GM12891 (cell line): Measurements from ENCODE around the gene P2RY4.
"Not testable (repeated sequence)": the region's sequence is repeated elsewhere in the genome, so short reads cannot be mapped to it uniquely, and the experiment has no call there.

Source experiments
- DNase-seq: peaks from one replicate; pipeline ENCODE4 v3.0.0; 2011; ENCODE audit warnings: low spot score; ENCODE audit not compliant: insufficient read length
- FAIRE-seq: peaks from 2 replicates; lab custom pipeline; 2011; peaks lifted over from hg19 to GRCh38; lab: Jason Lieb, UNC
- PAX5 ChIP-seq: IDR thresholded peaks from 2 replicates; pipeline ENCODE4 v1.6.1; 2011; ENCODE audit warnings: low read length, moderate library complexity, mild to moderate bottlenecking; ENCODE audit not compliant: insufficient read depth, severe bottlenecking
- POLR2A ChIP-seq: IDR thresholded peaks from 2 replicates; pipeline ENCODE4 v1.6.1; 2011; ENCODE audit warnings: low read depth, low read length, control low read depth
- POLR2AphosphoS5 ChIP-seq: IDR thresholded peaks from 2 replicates; pipeline ENCODE4 v1.6.1; 2011; ENCODE audit warnings: low read depth, low read length, control low read depth
- POU2F2 ChIP-seq: IDR thresholded peaks from 2 replicates; pipeline ENCODE4 v1.6.1; 2011; ENCODE audit warnings: low read depth, mild to moderate bottlenecking, control low read depth, low read length, moderate library complexity
- SPI1 ChIP-seq: IDR thresholded peaks from 2 replicates; pipeline ENCODE4 v1.6.1; 2011; ENCODE audit warnings: low read depth, low read length, control low read depth
- TAF1 ChIP-seq: IDR thresholded peaks from 2 replicates; pipeline ENCODE4 v1.6.1; 2011; ENCODE audit warnings: low read depth, low read length, control low read depth

Gene P2RY4

DNA sequence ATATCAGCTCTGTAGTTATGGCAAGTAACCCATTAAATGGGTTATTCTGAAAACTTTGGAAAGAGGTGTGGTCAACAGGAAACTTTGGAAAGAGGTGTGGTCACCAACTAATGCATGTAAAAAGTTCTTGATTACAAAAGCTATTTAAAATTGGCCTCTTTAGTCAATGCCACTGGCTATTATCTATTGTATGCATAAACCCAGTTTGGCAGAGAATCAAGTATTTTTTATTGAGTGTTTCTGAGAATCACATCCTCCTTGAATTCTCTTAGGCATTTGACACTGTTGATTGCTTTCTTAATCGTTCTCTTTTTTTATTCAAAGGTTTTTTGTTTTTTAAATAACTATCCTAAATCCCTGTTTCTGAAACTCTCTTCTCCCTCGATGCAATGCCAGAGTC is 7.5 kb downstream of the P2RY4 start:
- no peak for FAIRE-seq
- TF ChIP-seq TAF1 = no peak
- no peak for TF ChIP-seq POU2F2
- no peak for TF ChIP-seq POLR2A
- TF ChIP-seq POLR2AphosphoS5 = no peak
- no peak for TF ChIP-seq SPI1
- TF ChIP-seq PAX5 = no peak
- DNase-seq = no peak

DNA sequence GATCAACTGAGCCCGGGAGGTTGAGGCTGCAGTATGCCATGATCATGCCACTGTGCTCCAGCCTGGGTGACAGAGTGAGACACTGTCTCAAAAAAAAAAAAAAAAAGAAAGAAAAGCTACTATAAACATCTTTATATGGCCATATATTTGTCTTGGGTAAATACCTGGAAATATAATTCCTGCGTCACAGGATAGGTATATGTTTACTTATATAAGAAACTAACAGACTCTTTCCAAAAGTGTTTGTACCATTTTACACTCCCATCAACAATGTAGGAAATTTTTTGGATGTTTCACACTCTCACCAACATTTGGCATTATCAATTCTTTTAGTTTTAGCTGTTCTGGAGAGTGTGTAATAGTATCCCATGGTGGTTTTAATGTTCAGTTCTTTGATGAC is 12.8 kb downstream of the P2RY4 start:
- no peak for TF ChIP-seq POU2F2
- TF ChIP-seq POLR2AphosphoS5 = no peak
- no peak for TF ChIP-seq TAF1
- no peak for TF ChIP-seq POLR2A
- no peak for TF ChIP-seq PAX5
- no peak for TF ChIP-seq SPI1
- FAIRE-seq = no peak
- no peak for DNase-seq

DNA sequence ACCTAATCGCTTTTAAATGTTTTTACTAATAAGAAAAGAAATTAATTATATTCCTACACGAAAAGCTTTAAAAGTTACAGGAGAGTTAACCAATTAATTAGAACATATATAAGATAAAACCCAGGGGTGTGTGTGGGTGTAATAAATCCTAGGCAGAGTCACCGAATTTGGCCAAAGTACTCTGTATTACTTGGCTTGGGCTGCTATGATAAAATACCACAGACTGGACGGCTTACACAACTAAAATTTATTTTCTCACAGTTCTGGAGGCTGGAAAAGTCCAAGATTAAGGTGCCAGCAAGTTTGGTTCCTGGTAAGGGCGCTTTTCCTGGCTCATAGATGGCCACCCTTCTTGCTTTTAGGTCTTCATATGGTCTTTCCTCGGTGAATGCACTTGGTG is 15.1 kb downstream of the P2RY4 start:
- no peak for FAIRE-seq
- DNase-seq = no peak
- TF ChIP-seq TAF1 (no peak), PAX5 (no peak), POU2F2 (no peak), POLR2A (no peak), SPI1 (no peak), POLR2AphosphoS5 (no peak)

DNA sequence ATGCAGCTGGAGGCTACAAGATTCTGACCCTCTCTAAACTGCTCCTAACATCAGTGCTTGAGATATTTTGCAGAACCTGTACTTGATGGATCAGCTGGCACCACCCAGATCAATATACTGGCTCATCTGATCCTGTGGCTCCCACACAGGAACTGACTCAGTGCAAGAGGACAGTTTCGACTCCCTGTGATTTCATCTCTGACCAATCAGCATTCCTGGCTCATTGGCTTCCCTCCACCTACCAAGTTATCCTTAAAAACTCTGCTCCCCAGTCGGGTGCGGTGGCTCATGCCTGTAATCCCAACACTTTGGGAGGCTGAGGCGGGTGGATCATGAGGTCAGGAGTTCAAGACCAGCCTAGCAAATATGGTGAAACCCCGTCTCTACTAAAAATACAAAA is 16.4 kb downstream of the P2RY4 start:
- not testable (repeated sequence) for FAIRE-seq, DNase-seq

DNA sequence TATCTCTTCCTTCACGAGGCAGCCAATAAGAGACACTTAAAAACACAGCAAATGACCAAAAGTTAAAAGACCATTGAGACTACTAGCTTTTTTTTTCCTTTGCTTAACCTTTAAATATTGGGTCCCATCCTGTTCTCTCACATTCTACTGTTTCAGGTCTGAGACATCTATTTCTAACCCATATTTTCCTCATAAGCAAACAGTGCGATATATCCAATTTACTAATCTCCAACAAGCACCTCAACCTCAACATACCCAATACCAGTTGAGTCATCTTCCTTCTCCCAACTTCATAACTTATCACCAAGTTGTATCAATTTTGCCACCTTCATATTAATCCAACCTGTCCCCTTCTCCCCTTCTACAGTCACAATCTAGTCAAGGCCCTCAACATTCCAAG is 18.5 kb downstream of the P2RY4 start:
- DNase-seq (no peak), FAIRE-seq (no peak)
- TF ChIP-seq POLR2A (no peak), POLR2AphosphoS5 (no peak), SPI1 (no peak), POU2F2 (no peak), TAF1 (no peak), PAX5 (no peak)

DNA sequence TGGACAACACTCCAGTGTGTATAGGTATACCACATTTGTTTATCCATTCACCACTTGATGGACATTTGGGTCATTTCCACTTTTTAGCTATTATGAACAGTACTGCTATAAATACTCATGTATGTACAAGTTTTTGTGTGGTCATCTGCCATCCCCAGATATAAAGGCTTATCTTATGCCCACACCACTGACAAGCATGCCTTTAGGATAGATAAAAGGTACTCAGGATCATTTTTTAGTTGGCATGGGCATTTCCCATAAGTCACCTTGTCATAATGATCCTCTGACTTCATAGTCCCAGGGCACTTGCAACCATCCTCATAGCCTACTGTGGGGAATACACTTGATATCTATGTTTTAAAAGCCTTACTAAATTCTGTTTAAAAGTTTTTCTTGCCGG is 19.3 kb downstream of the P2RY4 start:
- TF ChIP-seq POLR2A (no peak), SPI1 (no peak), TAF1 (no peak), POU2F2 (no peak), POLR2AphosphoS5 (no peak), PAX5 (no peak)
- DNase-seq = no peak
- no peak for FAIRE-seq

DNA sequence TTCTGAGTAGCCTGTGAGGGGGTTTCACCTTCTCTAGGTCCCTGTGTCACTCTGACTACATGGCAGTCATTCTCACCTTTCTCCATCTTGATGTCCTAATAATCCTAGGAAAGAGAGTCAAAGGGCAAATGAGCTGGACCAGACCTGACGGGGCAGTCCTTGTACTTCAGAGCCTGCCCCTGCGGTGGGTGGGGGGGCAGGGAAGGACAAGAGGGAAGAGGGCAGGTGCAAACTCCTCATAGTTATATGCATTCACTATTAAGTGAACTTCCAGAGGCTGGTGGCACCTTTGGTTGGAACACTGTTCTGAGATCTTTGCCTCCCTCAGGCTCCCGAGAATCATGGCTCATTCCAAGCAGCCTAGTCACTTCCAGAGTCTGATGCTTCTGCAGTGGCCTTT is 25.6 kb downstream of the P2RY4 start, which contains the start of gene AWAT1:
AWAT1 (plus strand) TSS at position 301 of the 400 bp plus-strand sequence; CDS start at position 342, 41 bp downstream.
- TF ChIP-seq POU2F2 (no peak), POLR2AphosphoS5 (no peak), PAX5 (no peak), TAF1 (no peak), POLR2A (no peak), SPI1 (no peak)

DNA sequence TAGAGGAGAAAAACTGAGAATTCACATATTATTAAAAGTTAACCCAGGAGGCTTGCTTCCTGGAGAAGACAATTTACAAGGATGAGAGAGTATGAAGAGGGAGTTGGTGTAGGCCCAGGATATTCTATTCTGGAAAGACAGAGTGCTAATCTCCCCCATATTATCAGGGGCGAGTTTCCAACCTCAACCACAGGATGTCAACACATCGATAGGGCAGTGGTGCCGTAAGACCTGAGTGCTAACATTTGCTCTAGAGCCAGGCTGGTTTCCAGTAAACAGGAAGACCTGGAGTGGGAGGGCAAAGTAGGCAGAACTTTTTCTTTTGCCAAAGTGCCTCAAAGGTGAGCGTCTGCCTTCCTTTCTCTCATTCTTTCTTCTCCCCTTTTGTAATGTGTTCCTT is 28.3 kb downstream of the P2RY4 start:
- FAIRE-seq = no peak
- TF ChIP-seq POU2F2 = no peak
- no peak for TF ChIP-seq SPI1

More for the DNA sequence above, 25.6 kb downstream of the P2RY4 start, which contains the start of gene AWAT1:
- DNase-seq (no peak), FAIRE-seq (no peak)

DNA sequence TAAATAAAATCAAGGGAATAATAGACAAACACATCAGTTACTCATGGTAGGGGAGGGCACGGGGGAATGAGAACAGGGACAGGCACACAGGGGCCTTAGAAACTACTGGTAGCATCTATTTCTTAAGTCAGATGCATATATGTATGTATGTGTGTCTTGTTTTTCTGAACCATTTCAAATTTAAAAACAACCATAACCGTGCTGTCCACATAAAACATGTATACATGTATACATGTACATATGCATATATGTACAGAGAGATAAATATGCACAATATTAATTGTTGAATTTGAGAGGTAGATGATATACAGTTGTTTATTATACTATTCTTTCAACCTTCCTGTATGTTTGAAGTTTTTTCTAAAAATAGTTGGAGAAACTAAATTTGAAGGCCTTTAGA is 33.3 kb downstream of the P2RY4 start:
- DNase-seq (no peak), FAIRE-seq (no peak)
- no peak for TF ChIP-seq SPI1

More for the DNA sequence above, 28.3 kb downstream of the P2RY4 start:
- no peak for DNase-seq

DNA sequence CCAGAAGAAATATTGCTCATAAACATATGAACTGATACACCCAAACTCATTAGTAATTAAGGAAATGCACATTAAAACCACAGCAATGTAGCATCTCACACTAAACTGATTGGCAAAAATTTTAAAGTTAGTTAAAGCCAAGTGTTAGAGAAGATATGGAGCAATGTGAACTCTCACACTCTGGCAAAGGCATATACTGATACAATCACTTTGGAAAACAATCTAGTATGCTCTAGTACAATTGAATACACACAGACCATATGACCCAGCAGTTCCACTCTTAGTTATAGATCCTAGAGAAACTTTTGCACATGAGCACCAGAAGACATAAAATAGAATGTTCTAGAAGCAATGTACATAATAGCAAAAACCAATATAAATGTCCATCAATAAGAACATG is 34.0 kb downstream of the P2RY4 start:
- no peak for FAIRE-seq
- TF ChIP-seq SPI1 = no peak
- no peak for DNase-seq

DNA sequence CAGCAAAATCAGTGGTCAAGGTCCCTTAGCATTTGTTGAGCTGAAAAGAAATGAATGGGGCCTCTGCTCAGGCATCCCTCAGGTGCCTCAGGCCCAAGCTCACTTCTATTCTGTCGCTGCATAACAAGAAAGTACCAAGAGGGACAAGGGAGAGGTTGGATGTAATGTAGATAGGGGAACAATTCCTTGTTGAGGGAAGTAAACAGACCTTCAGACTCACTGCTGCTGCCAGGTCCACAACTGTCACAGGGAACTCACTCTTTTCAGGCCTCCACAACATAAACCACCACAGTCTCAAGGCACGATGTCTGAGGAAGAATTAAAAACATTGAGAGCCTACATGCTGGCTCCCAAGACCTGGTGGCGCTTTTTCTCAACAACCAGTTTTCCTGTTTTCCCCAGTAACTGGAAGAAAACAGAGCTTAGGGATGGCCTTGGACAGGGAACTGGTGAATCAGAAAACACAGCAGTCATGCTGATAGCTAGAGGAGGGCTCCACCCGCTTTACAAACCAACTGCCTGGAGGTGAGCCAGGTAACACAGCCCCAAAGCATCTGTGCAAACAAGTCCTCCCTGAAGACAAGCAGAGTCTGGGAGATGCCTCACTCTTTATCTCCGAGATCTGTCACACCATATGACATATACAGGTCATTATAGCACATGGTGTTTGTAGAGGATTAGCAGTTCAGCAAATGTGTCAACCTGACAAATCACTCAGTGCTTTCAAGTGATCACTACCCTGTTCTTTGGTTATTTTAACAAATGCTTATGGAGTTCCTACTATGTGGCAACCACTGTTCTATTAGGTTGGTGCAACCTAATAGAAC is 39.9 kb downstream of the P2RY4 start:
- FAIRE-seq (no peak), DNase-seq (no peak)
- TF ChIP-seq POLR2A (no peak), POU2F2 (no peak), SPI1 (no peak), POLR2AphosphoS5 (no peak)

DNA sequence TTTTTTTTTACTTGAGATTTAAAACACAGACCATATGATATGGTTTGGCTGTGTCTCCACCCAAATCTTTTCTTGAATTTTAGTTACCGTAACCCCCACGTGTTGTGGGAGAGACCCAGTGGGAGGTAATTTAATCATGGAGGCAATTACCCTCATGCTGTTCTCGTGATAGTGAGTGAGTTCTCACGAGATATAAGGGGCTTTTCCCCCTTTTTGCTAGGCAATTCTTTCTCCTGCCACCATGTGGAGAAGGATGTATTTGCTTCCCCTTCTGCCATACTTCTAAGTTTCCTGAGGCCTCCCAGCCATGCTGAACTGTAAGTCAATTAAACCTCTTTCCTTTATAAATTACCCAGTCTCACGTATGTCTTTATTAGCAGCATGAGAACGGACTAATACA is 50.4 kb downstream of the P2RY4 start:
- DNase-seq, FAIRE-seq: not testable (repeated sequence)
